GM12892 (cell line): ENCODE measurements around the gene HECTD4.
A peak's percentile ranks its signal among the peaks of the same experiment; 100 is the strongest.
"Not testable (repeated sequence)": the region's sequence is repeated elsewhere in the genome, so short reads cannot be mapped to it uniquely, and the experiment has no call there.

Experiments used
- DNase-seq: peaks from one replicate; pipeline ENCODE4 v3.0.0; 2011; ENCODE audit not compliant: insufficient read length
- FAIRE-seq: peaks from 2 replicates; lab custom pipeline; 2011; peaks lifted over from hg19 to GRCh38; lab: Jason Lieb, UNC
- POLR2A ChIP-seq: IDR thresholded peaks from 2 replicates; pipeline ENCODE4 v1.6.1; 2011; ENCODE audit warnings: low read depth, low read length, control low read depth
- POLR2AphosphoS5 ChIP-seq: IDR thresholded peaks from 2 replicates; pipeline ENCODE4 v1.6.1; 2011; ENCODE audit warnings: low read depth, low read length, control low read depth
- TAF1 ChIP-seq: IDR thresholded peaks from 2 replicates; pipeline ENCODE4 v1.6.1; 2011; ENCODE audit warnings: low read depth, mild to moderate bottlenecking, control low read depth, low read length, borderline replicate concordance

Gene HECTD4

DNA sequence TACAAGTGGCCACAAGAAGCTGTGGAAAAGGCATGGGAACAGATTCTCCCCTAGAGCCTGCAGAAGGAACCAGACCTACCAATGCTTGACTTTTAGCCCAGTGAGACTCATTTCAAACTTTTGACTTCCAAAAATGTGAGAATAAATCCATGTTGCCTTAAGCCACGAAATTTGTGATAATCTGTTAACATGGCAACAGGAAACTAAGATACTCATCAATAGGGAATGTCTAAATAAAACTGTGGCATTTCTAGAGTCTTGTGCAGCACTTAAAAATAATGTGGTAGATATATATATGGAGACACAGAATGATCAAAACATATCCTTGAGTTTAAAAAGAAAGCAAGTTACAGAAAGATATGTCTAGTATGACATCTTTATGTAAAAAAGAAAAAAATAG lies 12.0 kb downstream of the HECTD4 start:
- DNase-seq (no peak), FAIRE-seq (no peak)
- TF ChIP-seq TAF1 = no peak
- TF ChIP-seq POLR2AphosphoS5 = no peak
- no peak for TF ChIP-seq POLR2A

GRCh38 chr12:112368856-112369255 lies 13.4 kb downstream of the HECTD4 start:
- TF ChIP-seq TAF1 = no peak
- FAIRE-seq = no peak
- no peak for DNase-seq

GRCh38 chr12:112367965-112368364 lies 14.3 kb downstream of the HECTD4 start:
- FAIRE-seq = no peak
- DNase-seq = no peak

GRCh38 chr12:112362310-112362709 lies 19.9 kb downstream of the HECTD4 start:
- DNase-seq = no peak
- no peak for FAIRE-seq
- TF ChIP-seq POLR2A (no peak), TAF1 (no peak), POLR2AphosphoS5 (no peak)

More at GRCh38 chr12:112367965-112368364, 14.3 kb downstream of the HECTD4 start:
- TF ChIP-seq POLR2AphosphoS5 (no peak), TAF1 (no peak), POLR2A (no peak)

DNA sequence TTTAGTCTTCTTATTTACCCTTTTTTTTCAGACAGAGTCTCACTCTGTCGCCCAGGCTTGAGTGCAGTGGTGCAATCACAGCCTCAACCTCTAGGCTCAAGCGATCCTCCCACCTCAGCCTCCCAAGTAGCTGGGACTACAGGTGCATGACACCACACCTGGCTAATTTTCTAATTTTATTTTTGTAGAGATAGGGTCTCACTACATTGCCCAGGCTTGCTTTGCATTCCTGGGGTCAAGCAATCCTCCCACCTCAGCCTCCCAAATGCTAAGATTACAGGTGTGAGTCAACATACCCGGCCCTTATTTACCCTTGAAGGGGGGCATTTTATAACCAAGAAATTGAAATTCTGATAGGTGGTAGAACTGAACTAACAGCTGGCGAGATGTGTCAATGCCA lies 21.0 kb downstream of the HECTD4 start:
- FAIRE-seq (no peak), DNase-seq (no peak)
- TF ChIP-seq TAF1 (no peak), POLR2AphosphoS5 (no peak), POLR2A (no peak)

DNA sequence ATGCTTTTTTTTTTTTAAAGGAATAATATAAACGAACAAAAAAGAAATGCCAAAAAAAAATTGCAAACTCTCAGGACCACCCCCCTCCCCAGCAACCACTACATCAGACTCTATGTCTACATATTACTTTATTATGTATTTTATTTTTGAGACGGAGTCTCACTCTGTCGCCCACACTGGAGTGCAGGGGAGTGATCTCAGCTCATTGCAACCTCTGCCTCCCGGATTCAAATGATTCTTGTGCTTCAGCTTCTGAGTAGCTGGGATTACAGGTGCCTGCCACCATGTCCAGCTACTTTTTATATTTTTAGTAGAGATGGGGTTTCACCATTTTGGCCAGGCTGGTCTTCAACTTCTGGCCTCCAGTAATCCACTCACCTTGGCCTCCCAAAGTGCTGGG lies 22.9 kb downstream of the HECTD4 start:
- no peak for FAIRE-seq
- DNase-seq = no peak
- TF ChIP-seq POLR2A (no peak), TAF1 (no peak), POLR2AphosphoS5 (no peak)

- TF ChIP-seq TAF1 (no peak), POLR2AphosphoS5 (no peak), POLR2A (no peak)
- DNase-seq (no peak), FAIRE-seq (no peak)
Measured at GRCh38 chr12:112357214-112357613, 25.0 kb downstream of the HECTD4 start.

DNA sequence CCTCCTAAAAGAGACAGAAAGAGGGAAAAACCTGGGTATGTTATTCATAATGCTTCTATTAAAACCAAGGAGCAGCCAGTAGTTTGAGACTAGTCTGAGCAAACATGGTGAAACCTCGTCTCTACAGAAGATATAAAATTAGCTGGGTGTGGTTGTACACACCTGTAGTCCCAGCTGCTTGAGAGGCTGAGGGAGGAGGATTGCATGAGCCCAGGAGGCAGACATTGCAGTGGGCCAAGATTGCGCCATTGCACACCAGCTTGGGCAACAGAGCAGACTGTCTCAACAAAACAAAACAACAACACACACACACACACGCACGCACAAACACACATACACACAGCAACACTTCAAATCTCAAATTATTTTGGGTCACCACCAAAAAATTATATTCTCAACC lies 27.8 kb downstream of the HECTD4 start:
- DNase-seq = no peak
- peak; percentile 53 for FAIRE-seq
- TF ChIP-seq TAF1 (no peak), POLR2A (no peak), POLR2AphosphoS5 (no peak)

- no peak for TF ChIP-seq POLR2A
- FAIRE-seq = no peak
- no peak for DNase-seq
Measured at GRCh38 chr12:112353393-112353792, 28.8 kb downstream of the HECTD4 start.

DNA sequence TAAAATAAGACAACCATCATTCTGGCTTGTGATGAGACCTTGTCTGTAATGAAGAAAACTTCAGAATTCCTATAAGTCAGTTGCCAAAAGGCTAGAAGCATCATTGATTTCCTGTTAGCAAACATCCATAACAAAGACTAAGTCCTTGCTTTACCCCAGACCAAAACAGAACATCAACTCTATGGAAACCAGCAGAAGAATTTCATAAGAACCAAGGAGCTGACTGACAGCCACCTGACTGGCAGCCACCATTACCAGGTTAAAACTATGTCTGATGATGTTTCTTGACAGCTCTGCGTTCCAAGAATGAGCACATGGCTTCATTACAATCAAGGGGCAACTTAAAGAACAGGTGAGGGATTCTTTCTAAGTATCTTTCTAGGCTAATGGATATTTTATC lies 29.3 kb downstream of the HECTD4 start:
- TF ChIP-seq TAF1 (no peak), POLR2A (no peak), POLR2AphosphoS5 (no peak)
- DNase-seq = no peak

DNA sequence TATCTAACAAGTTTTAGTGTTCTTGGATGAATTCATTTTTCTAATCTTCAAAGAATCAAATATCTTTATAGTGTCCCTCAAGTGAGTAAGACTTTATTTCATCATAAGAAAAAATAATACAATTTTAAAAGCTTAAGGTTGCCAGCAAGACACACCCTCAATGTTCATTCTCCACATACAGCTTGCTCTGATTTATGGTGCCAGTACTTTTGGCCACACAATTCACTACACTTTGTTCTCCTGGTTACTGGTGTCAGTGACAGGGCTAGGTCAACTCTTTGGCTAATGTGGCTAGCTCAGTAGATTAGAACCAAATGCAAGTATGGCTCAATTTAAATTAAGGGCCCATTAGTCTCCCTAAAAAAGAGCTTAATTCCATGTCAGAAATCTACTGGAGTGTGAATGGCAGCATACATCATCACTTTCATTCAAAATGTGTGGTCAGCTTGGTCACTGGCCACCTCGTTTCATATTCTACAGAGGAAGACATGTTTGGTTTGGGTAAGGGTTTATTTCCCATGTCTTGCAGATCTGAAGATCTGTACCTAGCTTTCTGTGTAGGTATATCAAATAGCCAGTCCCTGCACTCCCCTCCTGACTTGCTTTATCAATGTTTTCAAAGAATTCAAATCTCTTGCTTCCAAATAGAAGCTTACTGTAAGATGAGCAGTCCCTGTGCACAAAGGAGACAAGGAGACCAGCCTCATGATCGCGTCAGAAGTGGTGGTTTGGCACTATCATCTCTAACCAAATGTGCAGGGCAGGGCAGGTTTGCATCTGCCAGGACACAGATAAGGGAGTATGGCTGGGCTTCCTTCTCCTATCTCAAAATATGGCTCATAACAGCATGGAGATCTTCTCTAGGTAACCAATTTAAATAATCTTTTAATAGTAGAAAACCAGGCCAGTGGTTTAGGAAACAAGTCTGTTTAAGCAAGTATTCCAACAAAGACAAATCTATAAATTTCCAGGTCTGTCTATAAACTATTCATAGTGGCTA lies 31.3 kb downstream of the HECTD4 start:
- TF ChIP-seq POLR2A (no peak), POLR2AphosphoS5 (no peak), TAF1 (no peak)
- FAIRE-seq (peak; percentile 5), DNase-seq (no peak)

More for the DNA sequence above, 29.3 kb downstream of the HECTD4 start:
- FAIRE-seq = no peak

DNA sequence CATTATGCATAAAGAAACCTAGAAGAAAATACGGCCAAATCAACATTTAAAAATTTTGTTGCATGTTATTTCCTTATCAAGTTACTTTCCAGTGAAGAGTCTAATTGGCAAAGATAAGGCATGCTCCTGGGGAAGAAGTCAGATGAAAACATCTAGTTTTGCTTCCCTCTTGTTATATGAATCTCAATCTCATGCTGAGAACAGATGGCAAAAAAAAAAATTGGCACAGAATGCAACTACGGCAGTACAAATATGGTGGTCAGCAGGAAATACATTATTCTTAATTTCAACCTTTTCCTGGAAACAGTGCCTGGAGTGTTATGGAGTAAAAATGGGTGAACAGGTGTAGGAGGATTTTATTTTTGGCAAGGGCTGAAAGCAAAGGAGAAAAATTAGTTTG lies 32.8 kb downstream of the HECTD4 start:
- DNase-seq (no peak), FAIRE-seq (no peak)
- TF ChIP-seq POLR2AphosphoS5 (no peak), TAF1 (no peak), POLR2A (no peak)

- not testable (repeated sequence) for DNase-seq, FAIRE-seq
Measured at GRCh38 chr12:112348926-112349325, 33.3 kb downstream of the HECTD4 start.
